Fibroblast of lung (primary cell): ENCODE data around the gene SPO11. TPM values are rescaled to one million over a fixed set of nuclear protein-coding genes. Genes with fewer than 3 reads are reported as not detected.
A peak's percentile ranks its signal among the peaks of the same experiment; 100 is the strongest.

Experiments
- DNase-seq, 2 donors: peaks; one replicate each; pipeline versions ENCODE4 v3.0.0 to v3.0.0-alpha.2; 2010; ENCODE audit warnings: low read depth in 2 of 2
- H2AFZ ChIP-seq: 2 replicates; pipeline ENCODE4 v1.5.1; 2012; ENCODE audit warnings: low read length, control low read depth, inconsistent platforms
- H3K27ac ChIP-seq: 2 replicates; pipeline ENCODE4 v1.5.1; 2011; ENCODE audit warnings: low read length, control low read depth; ENCODE audit not compliant: insufficient read depth
- H3K27me3 ChIP-seq: 2 replicates; pipeline ENCODE4 v1.5.1; 2011; ENCODE audit warnings: mild to moderate bottlenecking, low read length; ENCODE audit not compliant: control insufficient read depth, insufficient read depth
- H3K36me3 ChIP-seq: 2 replicates; pipeline ENCODE4 v1.5.1; 2011; ENCODE audit warnings: low read length; ENCODE audit not compliant: control insufficient read depth, insufficient read depth
- H3K4me1 ChIP-seq: 2 replicates; pipeline ENCODE4 v1.5.1; 2011; ENCODE audit warnings: low read length; ENCODE audit not compliant: control insufficient read depth, insufficient read depth; ENCODE audit errors: extremely low read depth
- H3K4me2 ChIP-seq: 2 replicates; pipeline ENCODE4 v1.5.1; 2011; ENCODE audit warnings: low read length, control low read depth; ENCODE audit not compliant: insufficient read depth; ENCODE audit errors: extremely low read depth
- H3K4me3 ChIP-seq, 4 experiments: fragments of 200-600 bp in 1 of 4; sonication (generic) in 1 of 4; replicated peaks in 1 of 4; 2 replicates each; pipeline ENCODE4 v1.5.1; 2011 to 2016; ENCODE audit warnings: low read length in 4 of 4, low read depth in 3 of 4, mild to moderate bottlenecking in 3 of 4, control low read depth in 2 of 4, inconsistent platforms in 1 of 4, mixed read lengths in 1 of 4; ENCODE audit not compliant: insufficient read depth in 1 of 4; ENCODE audit errors: control extremely low read depth in 1 of 4
- H3K79me2 ChIP-seq: 2 replicates; pipeline ENCODE4 v1.5.1; 2012; ENCODE audit warnings: mild to moderate bottlenecking, low read length, inconsistent platforms; ENCODE audit not compliant: control insufficient read depth, insufficient read depth
- H3K9ac ChIP-seq: 2 replicates; pipeline ENCODE4 v1.5.1; 2011; ENCODE audit warnings: mild to moderate bottlenecking, low read length, control low read depth; ENCODE audit not compliant: insufficient read depth
- H3K9me3 ChIP-seq: 2 replicates; pipeline ENCODE4 v1.5.1; 2012; ENCODE audit warnings: low read depth, low read length; ENCODE audit not compliant: control insufficient read depth, insufficient read depth
- H4K20me1 ChIP-seq: 2 replicates; pipeline ENCODE4 v1.5.1; 2011; ENCODE audit warnings: low read length; ENCODE audit not compliant: control insufficient read depth, insufficient read depth; ENCODE audit errors: extremely low read depth
- CTCF ChIP-seq, 2 donors: IDR thresholded peaks in 1 of 2; conservative IDR thresholded peaks in 1 of 2; 1 replicate in 1 of 2; 2 replicates in 1 of 2; pipeline ENCODE4 v1.5.1; 2011 to 2012; ENCODE audit warnings: low read length in 2 of 2, control low read depth in 1 of 2, inconsistent platforms in 1 of 2, low read depth in 1 of 2, mild to moderate bottlenecking in 1 of 2
- EZH2 ChIP-seq: IDR thresholded peaks from 2 replicates; pipeline ENCODE4 v1.5.1; 2012; ENCODE audit warnings: low read length, control low read depth, mild to moderate bottlenecking; ENCODE audit errors: missing control alignments
- polyA plus RNA-seq, 2 donors: library from polyadenylated mRNA; depleted of rRNA in 1 of 2; stranded (reverse) in 1 of 2; unstranded in 1 of 2; fragments of >200 nt; gene quantifications; 2 replicates each; pipeline ENCODE4 v1.2.1, GENCODE V29; 2011 to 2012; ENCODE audit warnings: missing spikeins in 1 of 2
- total RNA-seq: library from RNA; depleted of rRNA; stranded (reverse); fragments of >200 nt; gene quantifications from 2 replicates; pipeline ENCODE4 v1.2.1, GENCODE V29; 2014

SPO11 gene
- total and polyA plus RNA-seq, 2 donors (not counting 1 experiment from before 2014, with no cell fraction given) = not detected

GRCh38 chr20:57391439-57392301 is 62.1 kb downstream of the SPO11 start:
- peak overlapping the region; percentile 90 for H3K4me2 ChIP-seq
- H3K79me2 ChIP-seq = no peaks in the 10 kb centered on the region
- H4K20me1 ChIP-seq = no peaks in the 10 kb centered on the region
- H2AFZ ChIP-seq = peak overlapping the region; percentile 69
- H3K4me1 ChIP-seq = peaks cover 3% of the 10 kb centered on the region
- no peaks in the 10 kb centered on the region for H3K9me3 ChIP-seq
- TF ChIP-seq CTCF (conservative IDR thresholded peaks at IDR 0.05 in 1 of 2, IDR thresholded peaks at IDR 0.05 in 1 of 2; ENCODE audit: low read depth in 1 of 2, low read length in 2 of 2) (no peak), EZH2 (no peak)
- no peaks in the 10 kb centered on the region for H3K27me3 ChIP-seq
- H3K9ac ChIP-seq = peak overlapping the region; percentile 16
- H3K4me3 ChIP-seq = peak overlapping the region; percentile 43 to 69 (median 50)
- H3K27ac ChIP-seq = no peak overlapping the region
- peak; percentile 15 to 19 for DNase-seq
- H3K36me3 ChIP-seq = peaks cover 2% of the 10 kb centered on the region

- Histone ChIP-seq H3K4me3 (peak overlapping the region; percentile 29 to 69 (median 50)), H3K36me3 (peaks cover 4% of the 10 kb centered on the region), H3K27ac (no peak overlapping the region), H3K27me3 (no peaks in the 10 kb centered on the region), H3K4me1 (peaks cover 3% of the 10 kb centered on the region), H3K9ac (no peak overlapping the region), H3K9me3 (no peaks in the 10 kb centered on the region), H2AFZ (no peak overlapping the region), H3K79me2 (no peaks in the 10 kb centered on the region), H4K20me1 (no peaks in the 10 kb centered on the region), H3K4me2 (peak overlapping the region; percentile 90)
- no peak for DNase-seq
- TF ChIP-seq CTCF (conservative IDR thresholded peaks at IDR 0.05 in 1 of 2, IDR thresholded peaks at IDR 0.05 in 1 of 2; ENCODE audit: low read depth in 1 of 2, low read length in 2 of 2) (no peak), EZH2 (no peak)
Observed at GRCh38 chr20:57392512-57393271, 63.1 kb downstream of the SPO11 start.

Other genes starting within 250 kb of the SPO11 start
- gene BMP7, start 63.2 kb upstream of the SPO11 start, total RNA-seq = under 0.01 TPM in 1 of 2 replicates, not detected in the other
- gene BMP7, start 63.2 kb upstream of the SPO11 start, polyA plus RNA-seq = not detected in 2 replicates
- gene RAE1, start 21.5 kb downstream of the SPO11 start, total RNA-seq = 22.9 and 27.2 TPM in 2 replicates
- 39.4 and 52.8 TPM in 2 replicates for gene RAE1, start 21.5 kb downstream of the SPO11 start, polyA plus RNA-seq
- gene RBM38, start 61.6 kb downstream of the SPO11 start, total RNA-seq = 7.9 and 8.5 TPM in 2 replicates
- gene RBM38, start 61.6 kb downstream of the SPO11 start, polyA plus RNA-seq = 3.9 and 7.3 TPM in 2 replicates
- gene CTCFL, start 195.3 kb downstream of the SPO11 start, total RNA-seq = not detected in 2 replicates
- gene CTCFL, start 195.3 kb downstream of the SPO11 start, polyA plus RNA-seq = not detected in 2 replicates
- gene PCK1, start 231.3 kb downstream of the SPO11 start, total RNA-seq = under 0.01 TPM in 1 of 2 replicates, not detected in the other
- gene PCK1, start 231.3 kb downstream of the SPO11 start, polyA plus RNA-seq = not detected in 2 replicates